GM12878 (cell line): ENCODE data around the gene COX11. TPM values are rescaled to one million over a fixed set of nuclear protein-coding genes. Genes with fewer than 3 reads are reported as not detected.

Experiments
- ATAC-seq: fragments of 200-7000 bp; cut with Tn5 transposase; 3 replicates; pipeline ENCODE4 v1.9.1; 2020; ENCODE audit warnings: mild to moderate bottlenecking, moderate library complexity
- BruUV-seq: library from RNA; stranded (reverse); fragments of 400-500 nt; replicated peaks from 2 replicates; lab custom pipeline; 2021; lab: Mats Ljungman, UMichigan
- CTCF ChIA-PET: fragments of 300-600 bp; sonication (Branson Sonifier 250); formaldehyde crosslinking; extraction: SDS; loops from one replicate; lab custom pipeline; 2021; ENCODE audit warnings: inconsistent platforms; lab: Yijun Ruan, JAX
- POLR2A ChIA-PET: fragments of 350-600 bp; formaldehyde crosslinking; extraction: SDS; loops from one replicate; lab custom pipeline; 2021; ENCODE audit warnings: inconsistent platforms; lab: Charles Lee
- RAD21 ChIA-PET: fragments of 300-600 bp; sonication (Branson Sonifier 250); formaldehyde crosslinking; loops from one replicate; lab custom pipeline; 2023; ENCODE audit warnings: antibody characterized with exemption; ENCODE audit not compliant: unreplicated experiment; lab: Charles Lee
- SMC1A ChIA-PET: fragments of 300-600 bp; sonication (Branson Sonifier 250); formaldehyde crosslinking; loops from one replicate; lab custom pipeline; 2023; ENCODE audit not compliant: unreplicated experiment, uncharacterized antibody; lab: Charles Lee
- DNase-seq: peaks from one replicate; pipeline ENCODE4 v3.0.0-alpha.2; 2011; ENCODE audit warnings: low read depth, low spot score
- FAIRE-seq: peaks from 3 replicates; lab custom pipeline; 2011; peaks lifted over from hg19 to GRCh38; lab: Jason Lieb, UNC
- H2AFZ ChIP-seq: 2 replicates; pipeline ENCODE4 v1.6.0; 2011; ENCODE audit warnings: low read depth, low read length, control low read depth; ENCODE audit not compliant: control insufficient read depth
- H3K27ac ChIP-seq: 2 replicates; pipeline ENCODE4 v1.5.1; 2011; ENCODE audit warnings: control low read depth; ENCODE audit not compliant: control insufficient read depth, insufficient read depth
- H3K27me3 ChIP-seq, 2 experiments: replicated peaks in 1 of 2; 2 replicates each; pipeline versions ENCODE4 v1.6.0 to v1.6.1; 2011; ENCODE audit warnings: low read length in 1 of 2; ENCODE audit not compliant: control insufficient read depth in 2 of 2, insufficient read depth in 2 of 2
- H3K36me3 ChIP-seq, 2 experiments: 2 replicates each; pipeline ENCODE4 v1.5.1; 2011; ENCODE audit warnings: low read length in 1 of 2; ENCODE audit not compliant: control insufficient read depth in 2 of 2, insufficient read depth in 2 of 2
- H3K4me1 ChIP-seq: 2 replicates; pipeline ENCODE4 v1.6.1; 2011; ENCODE audit warnings: mild to moderate bottlenecking, low read length, moderate library complexity, mixed read lengths; ENCODE audit not compliant: control insufficient read depth, insufficient read depth
- H3K4me2 ChIP-seq: 2 replicates; pipeline ENCODE4 v1.6.0; 2011; ENCODE audit warnings: control low read depth; ENCODE audit not compliant: control insufficient read depth, insufficient read depth
- H3K4me3 ChIP-seq: fragments of 200-600 bp; sonication (generic); 2 replicates; pipeline ENCODE4 v1.5.1; 2016
- H3K79me2 ChIP-seq: 2 replicates; pipeline ENCODE4 v1.6.0; 2011; ENCODE audit warnings: low read length; ENCODE audit not compliant: control insufficient read depth, insufficient read depth
- H3K9ac ChIP-seq: 2 replicates; pipeline ENCODE4 v1.8.0; 2011; ENCODE audit warnings: low read length, control low read depth, mixed read lengths; ENCODE audit not compliant: control insufficient read depth, insufficient read depth
- H3K9me3 ChIP-seq: replicated peaks from 3 replicates; pipeline ENCODE4 v1.5.1; 2011; ENCODE audit warnings: mild to moderate bottlenecking, low read length; ENCODE audit not compliant: control insufficient read depth, insufficient read depth
- H4K20me1 ChIP-seq: 2 replicates; pipeline ENCODE4 v1.6.0; 2011; ENCODE audit not compliant: control insufficient read depth, insufficient read depth
- CEBPB ChIP-seq, 2 experiments: fragments of 150-350 bp in 1 of 2; IDR thresholded peaks; 2 replicates each; pipeline ENCODE4 v1.6.1; 2012 to 2014; ENCODE audit warnings: low read depth in 2 of 2, low read length in 2 of 2, borderline replicate concordance in 1 of 2, inconsistent platforms in 1 of 2
- CREB1 ChIP-seq: IDR thresholded peaks from 2 replicates; pipeline ENCODE4 v1.6.1; 2012; ENCODE audit warnings: low read depth, mild to moderate bottlenecking, inconsistent platforms
- HCFC1 ChIP-seq: fragments of 150-350 bp; IDR thresholded peaks from 2 replicates; pipeline ENCODE4 v1.6.1; 2014; ENCODE audit warnings: low read length
- HDGF ChIP-seq: fragments of 450-650 bp; IDR thresholded peaks from 2 replicates; pipeline ENCODE4 v1.6.1; 2016; ENCODE audit warnings: antibody characterized with exemption
- JUNB ChIP-seq: IDR thresholded peaks from 2 replicates; pipeline ENCODE4 v1.6.1; 2016; ENCODE audit warnings: antibody characterized with exemption, mild to moderate bottlenecking
- KDM1A ChIP-seq: fragments of 200-600 bp; sonication (generic); IDR thresholded peaks from 2 replicates; pipeline ENCODE4 v1.6.1; 2016; ENCODE audit warnings: borderline replicate concordance
- MTA3 ChIP-seq: IDR thresholded peaks from 2 replicates; pipeline ENCODE4 v1.6.1; 2012; ENCODE audit warnings: low read length, inconsistent platforms, borderline replicate concordance
- NFXL1 ChIP-seq: fragments of 450-650 bp; IDR thresholded peaks from 2 replicates; pipeline ENCODE4 v1.6.1; 2017; ENCODE audit warnings: antibody characterized with exemption, mild to moderate bottlenecking, borderline replicate concordance
- NR2C2 ChIP-seq: IDR thresholded peaks from 2 replicates; pipeline ENCODE4 v1.6.1; 2011; ENCODE audit warnings: borderline replicate concordance, low read depth; ENCODE audit not compliant: control insufficient read depth, insufficient read length
- POLR2AphosphoS5 ChIP-seq: IDR thresholded peaks from 2 replicates; pipeline ENCODE4 v1.6.1; 2011; ENCODE audit warnings: mild to moderate bottlenecking, low read length, inconsistent platforms
- SIN3A ChIP-seq: IDR thresholded peaks from 2 replicates; pipeline ENCODE4 v1.6.1; 2012; ENCODE audit warnings: low read depth, low read length, improper control_type of control experiment
- SKIL ChIP-seq: fragments of 450-650 bp; IDR thresholded peaks from 2 replicates; pipeline ENCODE4 v1.6.1; 2017; ENCODE audit warnings: mild to moderate bottlenecking, low read depth, inconsistent platforms; ENCODE audit not compliant: poor library complexity, severe bottlenecking
- SRF ChIP-seq, 2 experiments: IDR thresholded peaks; 2 replicates each; pipeline ENCODE4 v1.6.1; 2011; ENCODE audit warnings: low read depth in 2 of 2, low read length in 2 of 2, mild to moderate bottlenecking in 1 of 2, moderate library complexity in 1 of 2
- ZNF384 ChIP-seq: IDR thresholded peaks from 2 replicates; pipeline ENCODE4 v1.6.1; 2012; ENCODE audit warnings: low read depth, mild to moderate bottlenecking, low read length, improper control_type of control experiment, borderline replicate concordance
- WGBS: methylation state at CpG from one replicate; pipeline ENCODE4 v1.1.6; 2016; ENCODE audit warnings: low lambda C conversion rate; ENCODE audit not compliant: insufficient replicate concordance, insufficient coverage; ENCODE audit errors: missing lambda C conversion rate; 5-methylcytosine and 5-hydroxymethylcytosine counted together
- in situ Hi-C: fragments of 300-500 bp; cut with MboI; formaldehyde crosslinking; loops from 9 replicates; pipeline ENCODE4 v1.14.3; 2018; ENCODE audit warnings: mixed read lengths
- intact Hi-C: fragments of 100-400 bp; cut with micrococcal nuclease; formaldehyde crosslinking; loops from one replicate; pipeline ENCODE4 v1.14.2; 2022; ENCODE audit not compliant: unreplicated experiment
- polyA plus RNA-seq, 11 experiments: library from polyadenylated mRNA; depleted of rRNA in 4 of 11; unstranded in 6 of 11; stranded (reverse) in 5 of 11; fragments of >200 nt; fragmentation: Nextera tagmentation in 4 of 11; fragmentation: Illumina TruSeq in 1 of 11; extraction: Ambion mirVana in 4 of 11; extraction: Trizol in 1 of 11; gene quantifications; 1 replicate in 1 of 11; 2 replicates in 10 of 11; pipeline versions ENCODE4 v1.2.1 to v1.2.3, GENCODE V29; 2011 to 2016; ENCODE audit warnings: inconsistent platforms in 2 of 11, missing spikeins in 2 of 11, low read depth in 1 of 11
- total RNA-seq, 4 experiments: library from RNA; depleted of rRNA in 3 of 4; stranded (reverse); fragments of >200 nt in 3 of 4; fragmentation: Illumina TruSeq in 1 of 4; extraction: Trizol in 1 of 4; gene quantifications; 2 replicates each; pipeline versions ENCODE4 v1.2.1 to v1.2.3, GENCODE V29; 2013 to 2021
- TF ChIP-seq, protein P1 (sequence below): fragments of 450-650 bp; formaldehyde crosslinking; IDR thresholded peaks from 2 replicates; pipeline ENCODE4 v1.4.0; 2022; ENCODE audit warnings: mild to moderate bottlenecking, moderate library complexity

The COX11 gene
- total and polyA plus RNA-seq, 10 of the 15 experiments (the other 5 are each of a cell fraction or from before 2014, with no cell fraction given) = 13.8 to 69.4 (median 50.8) TPM

DNA sequence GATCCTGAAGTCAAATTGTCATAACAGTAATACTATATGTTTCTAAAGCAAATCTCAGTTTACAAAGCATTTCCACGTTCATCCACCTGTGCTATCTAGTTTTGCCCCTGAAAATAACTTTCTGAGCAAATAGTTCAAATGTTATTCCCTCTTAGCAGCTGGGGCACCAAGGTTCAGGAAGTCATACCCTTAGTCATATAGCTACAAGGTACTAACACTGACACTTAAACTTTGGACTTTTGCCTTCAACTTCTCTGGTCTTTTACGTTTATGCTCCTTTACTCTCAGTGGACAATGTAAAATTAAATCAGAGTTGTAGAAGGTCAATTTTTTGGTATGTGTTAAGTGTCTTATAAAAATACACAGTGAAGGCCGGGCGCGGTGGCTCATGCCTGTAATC is 33.0 kb downstream of the COX11 start (continued):
- TF ChIP-seq HDGF (no peak), SRF (IDR thresholded peaks at IDR 0.05; ENCODE audit: low read depth in 2 of 2, low read length in 2 of 2) (no peak), SIN3A (no peak), POLR2AphosphoS5 (no peak), CEBPB (IDR thresholded peaks at IDR 0.05; ENCODE audit: borderline replicate concordance in 1 of 2, low read depth in 2 of 2, low read length in 2 of 2) (no peak)

DNA sequence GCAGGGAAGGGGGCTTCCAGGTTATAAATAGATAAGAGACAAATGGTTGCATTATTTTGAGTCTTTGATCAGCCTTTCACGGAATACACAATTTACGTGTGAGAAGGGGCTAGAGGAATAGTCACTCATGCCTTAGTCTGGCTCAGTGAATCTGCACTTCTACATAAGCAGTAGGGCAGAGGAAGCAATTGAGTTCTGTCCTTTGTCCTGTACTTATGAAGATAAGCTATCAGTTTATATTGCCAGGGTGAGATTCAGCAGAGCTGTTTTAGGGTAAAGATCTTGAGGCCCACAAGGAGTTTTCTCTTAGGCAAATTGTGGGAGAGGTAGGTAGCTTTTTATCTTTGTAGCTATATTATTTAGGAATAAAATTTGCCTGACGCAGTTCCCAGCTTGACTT is 34.5 kb downstream of the COX11 start:
- Histone ChIP-seq H3K36me3 (no peaks in the 10 kb centered on the region), H3K4me2 (no peak overlapping the region), H3K9me3 (no peaks in the 10 kb centered on the region), H3K27ac (no peak overlapping the region), H3K79me2 (no peaks in the 10 kb centered on the region), H3K27me3 (no peaks in the 10 kb centered on the region), H3K9ac (no peak overlapping the region), H4K20me1 (no peaks in the 10 kb centered on the region), H3K4me1 (no peaks in the 10 kb centered on the region), H2AFZ (no peak overlapping the region), H3K4me3 (no peak overlapping the region)
- WGBS = 69% methylated on average over 3 of the region's 3 CpGs
- ChIA-PET CTCF (interaction anchor here (0.9 kb wide), 1 partner anchor 61 kb away, joined by 3 read pairs; no protein-coding TSS in a partner anchor), SMC1A (no interaction called here), POLR2A (no interaction called here), RAD21 (no interaction called here)
- in situ Hi-C loops = no loop called here
- BruUV-seq = no TSS peak
- ATAC-seq (no peak), DNase-seq (no peak), FAIRE-seq (no peak)
- intact Hi-C loops = no loop called here
- TF ChIP-seq SKIL = no peak
- TF ChIP-seq JUNB = no peak
- no peak for TF ChIP-seq NFXL1
- TF ChIP-seq HCFC1 = no peak
- TF ChIP-seq NR2C2 = no peak
- TF ChIP-seq MTA3 = no peak
- no peak for TF ChIP-seq ZNF384
- TF ChIP-seq CREB1 = no peak
- TF ChIP-seq SRF (IDR thresholded peaks at IDR 0.05; ENCODE audit: low read depth in 2 of 2, low read length in 2 of 2) = no peak
- TF ChIP-seq, protein P1, sequence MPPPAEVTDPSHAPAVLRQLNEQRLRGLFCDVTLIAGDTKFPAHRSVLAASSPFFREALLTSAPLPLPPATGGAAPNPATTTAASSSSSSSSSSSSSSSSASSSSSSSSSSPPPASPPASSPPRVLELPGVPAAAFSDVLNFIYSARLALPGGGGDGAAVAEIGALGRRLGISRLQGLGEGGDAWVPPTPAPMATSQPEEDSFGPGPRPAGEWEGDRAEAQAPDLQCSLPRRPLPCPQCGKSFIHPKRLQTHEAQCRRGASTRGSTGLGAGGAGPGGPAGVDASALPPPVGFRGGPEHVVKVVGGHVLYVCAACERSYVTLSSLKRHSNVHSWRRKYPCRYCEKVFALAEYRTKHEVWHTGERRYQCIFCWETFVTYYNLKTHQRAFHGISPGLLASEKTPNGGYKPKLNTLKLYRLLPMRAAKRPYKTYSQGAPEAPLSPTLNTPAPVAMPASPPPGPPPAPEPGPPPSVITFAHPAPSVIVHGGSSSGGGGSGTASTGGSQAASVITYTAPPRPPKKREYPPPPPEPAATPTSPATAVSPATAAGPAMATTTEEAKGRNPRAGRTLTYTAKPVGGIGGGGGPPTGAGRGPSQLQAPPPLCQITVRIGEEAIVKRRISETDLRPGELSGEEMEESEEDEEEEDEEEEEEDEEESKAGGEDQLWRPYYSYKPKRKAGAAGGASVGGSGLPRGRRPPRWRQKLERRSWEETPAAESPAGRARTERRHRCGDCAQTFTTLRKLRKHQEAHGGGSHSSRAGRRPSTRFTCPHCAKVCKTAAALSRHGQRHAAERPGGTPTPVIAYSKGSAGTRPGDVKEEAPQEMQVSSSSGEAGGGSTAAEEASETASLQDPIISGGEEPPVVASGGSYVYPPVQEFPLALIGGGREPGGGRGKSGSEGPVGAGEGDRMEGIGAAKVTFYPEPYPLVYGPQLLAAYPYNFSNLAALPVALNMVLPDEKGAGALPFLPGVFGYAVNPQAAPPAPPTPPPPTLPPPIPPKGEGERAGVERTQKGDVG (CRISPR knock-in tag) = no peak
- no peak for TF ChIP-seq KDM1A
